LNCAP (cell line): ENCODE data around the gene RCAN2.

Source experiments
- CTCF ChIP-seq: fragments of 450-650 bp; IDR thresholded peaks from 2 replicates; pipeline ENCODE4 v1.5.1; 2017; ENCODE audit warnings: mild to moderate bottlenecking

The RCAN2 gene

GRCh38 chr6:46291275-46291633 lies 200.0 kb downstream of the RCAN2 start:
- no peak for TF ChIP-seq CTCF

DNA sequence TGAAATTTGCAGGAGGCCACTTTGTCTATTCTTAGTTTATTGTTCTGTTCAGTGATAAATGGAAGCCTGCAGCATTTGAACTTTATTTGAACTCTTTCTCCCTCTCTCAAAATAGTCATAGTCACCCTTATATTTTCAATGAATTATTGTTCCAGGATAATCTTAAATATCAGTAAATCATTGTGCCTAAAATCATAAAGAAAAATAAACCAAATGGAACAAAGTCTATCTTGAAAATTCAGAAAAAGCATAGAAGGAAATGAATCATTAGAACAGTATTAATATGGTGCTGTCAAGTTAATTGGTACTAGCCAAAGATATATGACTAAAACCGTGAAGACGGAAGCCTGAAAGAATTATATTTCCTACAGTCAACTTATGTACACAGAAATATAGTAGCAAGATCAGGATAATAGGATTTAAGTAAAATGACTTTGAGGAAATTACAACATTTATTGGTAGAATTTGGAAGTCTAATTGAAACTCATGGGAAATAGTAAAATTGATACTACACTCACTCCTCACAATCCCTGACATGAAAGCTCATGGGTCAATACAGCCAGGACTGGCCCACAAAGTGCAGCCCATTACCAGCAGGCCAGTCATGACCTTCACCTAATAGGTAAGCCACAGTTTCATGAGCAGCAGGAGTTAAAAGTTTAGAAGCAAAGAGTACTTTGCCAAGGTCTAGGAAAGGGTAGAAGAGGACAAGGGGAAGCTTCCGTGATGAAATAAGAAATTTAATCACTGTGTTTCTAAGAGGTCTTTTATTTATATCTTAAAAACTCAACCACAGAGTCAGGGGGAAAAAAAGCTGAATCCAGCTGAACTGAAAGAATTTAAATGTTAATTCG lies 200.6 kb downstream of the RCAN2 start:
- TF ChIP-seq CTCF, result no peak

DNA sequence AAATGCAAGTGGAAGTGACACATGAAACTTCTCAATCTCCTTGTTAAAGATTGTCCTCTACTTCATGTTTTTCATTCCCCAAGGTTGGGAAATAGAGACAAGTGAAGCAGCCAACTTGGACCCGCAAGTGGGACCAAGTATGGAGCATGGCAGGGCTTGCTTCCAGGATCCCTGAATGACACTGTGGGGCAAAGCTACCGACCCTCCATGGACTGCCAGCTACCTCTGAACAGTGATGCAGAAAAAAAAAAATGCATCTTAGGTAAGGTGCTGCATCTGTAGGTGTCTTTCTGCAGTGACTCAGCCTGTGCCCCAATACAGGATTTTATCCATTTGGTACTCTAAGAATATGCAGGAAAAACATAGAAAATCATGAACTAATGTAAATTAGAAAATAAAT lies 201.4 kb downstream of the RCAN2 start:
- TF ChIP-seq CTCF, result no peak

DNA sequence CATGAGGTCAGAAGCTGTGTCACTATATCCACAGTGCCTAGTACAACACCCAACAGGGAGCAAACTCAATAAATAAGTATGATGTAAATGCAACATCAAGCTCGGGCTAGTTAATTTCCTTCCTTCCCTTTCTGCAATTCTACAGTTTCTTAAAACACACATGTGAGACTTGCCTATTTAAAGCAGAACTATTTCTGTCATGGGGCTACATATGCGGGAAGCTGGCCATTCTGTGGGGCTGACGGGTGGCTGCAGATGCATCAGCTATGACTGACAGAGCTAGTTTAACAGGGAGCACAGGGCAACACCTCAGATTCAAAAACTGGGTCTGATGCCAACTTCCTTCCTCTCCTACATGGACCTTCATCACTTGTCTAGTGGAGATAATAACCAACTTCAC lies 202.4 kb downstream of the RCAN2 start:
- no peak for TF ChIP-seq CTCF

- no peak for TF ChIP-seq CTCF
These were observed 203.6 kb downstream of the RCAN2 start for GRCh38 chr6:46287681-46288080.

DNA sequence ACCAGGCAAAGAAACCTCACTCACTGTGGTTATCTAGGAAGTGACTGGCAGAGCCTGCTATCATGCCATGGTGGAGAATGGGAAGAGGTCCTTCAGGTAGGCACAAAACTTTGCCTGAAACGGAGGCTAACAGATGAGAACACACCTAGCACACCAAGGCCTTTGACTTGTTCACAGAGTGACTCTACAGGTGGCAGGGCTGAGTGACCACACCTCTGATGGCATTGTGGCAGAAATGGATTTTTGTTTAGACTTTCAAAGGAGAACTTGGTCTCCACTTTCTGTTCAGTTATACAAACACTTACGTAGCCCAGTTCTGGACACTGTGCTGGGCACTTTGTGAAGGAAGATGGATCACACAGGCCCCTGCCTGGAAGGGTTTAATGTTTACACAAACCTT lies 204.2 kb downstream of the RCAN2 start:
- TF ChIP-seq CTCF, result no peak

GRCh38 chr6:46284475-46284874 lies 206.8 kb downstream of the RCAN2 start:
- TF ChIP-seq CTCF, result no peak

DNA sequence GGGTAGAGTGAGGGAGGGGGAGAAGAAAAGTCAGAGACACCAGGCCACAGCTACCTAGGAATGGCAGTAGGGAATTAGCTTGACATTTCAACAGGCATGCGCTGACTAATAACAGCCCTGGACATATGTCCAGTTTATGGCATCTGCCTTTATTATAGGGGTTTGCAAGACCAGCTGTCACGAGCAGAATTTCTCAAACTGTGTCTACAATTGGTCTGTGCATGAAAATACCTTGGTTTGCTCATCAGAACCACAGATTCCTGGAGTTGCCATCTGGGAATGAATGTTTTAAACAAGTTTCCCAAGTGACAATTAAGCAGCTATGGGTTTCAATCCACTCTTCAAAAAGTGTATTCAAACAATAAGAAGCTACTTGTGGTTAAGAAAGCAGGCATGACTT lies 210.1 kb downstream of the RCAN2 start:
- no peak for TF ChIP-seq CTCF
